K562 (cell line): Measurements from ENCODE around the gene MMP28. TPM values are rescaled to one million over a fixed set of nuclear protein-coding genes. Genes with fewer than 3 reads are reported as not detected.

Source experiments
- ATAC-seq: fragments of 200-7000 bp; cut with Tn5 transposase; 3 replicates; pipeline ENCODE4 v1.9.1; 2020; ENCODE audit warnings: moderate library complexity
- BruUV-seq: library from RNA; stranded (reverse); fragments of 400-500 nt; replicated peaks from 2 replicates; lab custom pipeline; 2021; lab: Mats Ljungman, UMichigan
- CTCF ChIA-PET: fragments of 300-600 bp; formaldehyde crosslinking; extraction: SDS; loops from one replicate; lab custom pipeline; 2021; ENCODE audit warnings: low intra/inter-chr PET ratio; lab: Yijun Ruan, JAX
- POLR2A ChIA-PET: fragments of 300-600, 350-650 bp; sonication (Branson Sonifier 250); formaldehyde crosslinking; extraction: SDS; loops from one replicate; lab custom pipeline; 2021; ENCODE audit warnings: antibody characterized with exemption, inconsistent platforms; lab: Yijun Ruan, JAX
- DNase-seq, 4 experiments: peaks; one replicate each; pipeline versions ENCODE4 v3.0.0 to v3.0.0-alpha.2; 2011 to 2018; ENCODE audit warnings: low spot score in 3 of 4, mixed read lengths in 3 of 4; ENCODE audit errors: extremely low read depth in 1 of 4
- FAIRE-seq: peaks from 2 replicates; lab custom pipeline; 2011; peaks lifted over from hg19 to GRCh38; lab: Jason Lieb, UNC
- H2AFZ ChIP-seq: 2 replicates; pipeline ENCODE4 v1.6.0; 2011; ENCODE audit warnings: low read depth, low read length, control low read depth, inconsistent platforms
- H3K27ac ChIP-seq: fragments of 200-600 bp; 3 replicates; pipeline ENCODE4 v1.8.0; 2011; ENCODE audit warnings: low read depth, mild to moderate bottlenecking, control low read depth, inconsistent platforms, low read length, moderate library complexity, mixed read lengths; ENCODE audit errors: extremely low read depth
- H3K27me3 ChIP-seq, 2 experiments: fragments of 300-600 bp in 1 of 2; 2 replicates in 1 of 2; 3 replicates in 1 of 2; pipeline versions ENCODE4 v1.6.0 to v1.8.0; 2011; ENCODE audit warnings: inconsistent platforms in 2 of 2, low read length in 2 of 2, mild to moderate bottlenecking in 1 of 2, mixed read lengths in 1 of 2, moderate library complexity in 1 of 2; ENCODE audit not compliant: control insufficient read depth in 2 of 2, insufficient read depth in 2 of 2
- H3K36me3 ChIP-seq: fragments of 300-600 bp; 3 replicates; pipeline ENCODE4 v1.8.0; 2011; ENCODE audit warnings: mild to moderate bottlenecking, low read length, inconsistent platforms; ENCODE audit not compliant: control insufficient read depth, insufficient read depth
- H3K4me1 ChIP-seq, 2 experiments: fragments of 200-600 bp in 1 of 2; replicated peaks in 1 of 2; 2 replicates in 1 of 2; 3 replicates in 1 of 2; pipeline versions ENCODE4 v1.5.1 to v1.8.0; 2011; ENCODE audit warnings: inconsistent platforms in 2 of 2, low read length in 2 of 2, mild to moderate bottlenecking in 1 of 2, mixed read lengths in 1 of 2, moderate library complexity in 1 of 2; ENCODE audit not compliant: control insufficient read depth in 2 of 2, insufficient read depth in 2 of 2
- H3K4me2 ChIP-seq: 2 replicates; pipeline ENCODE4 v1.6.1; 2011; ENCODE audit warnings: low read length, control low read depth, inconsistent platforms, mixed read lengths; ENCODE audit not compliant: insufficient read depth
- H3K4me3 ChIP-seq: fragments of 200-600 bp; sonication (generic), shearing (Covaris generic); 2 replicates; pipeline ENCODE4 v1.5.1; 2016; ENCODE audit warnings: control low read depth, inconsistent platforms
- H3K79me2 ChIP-seq: fragments of 200-600 bp; 3 replicates; pipeline ENCODE4 v1.8.0; 2011; ENCODE audit warnings: low read length, inconsistent platforms; ENCODE audit not compliant: control insufficient read depth, insufficient read depth
- H3K9ac ChIP-seq, 2 experiments: 2 replicates each; pipeline versions ENCODE4 v1.6.0 to v1.6.1; 2011; ENCODE audit warnings: low read depth in 2 of 2, low read length in 2 of 2, control low read depth in 1 of 2, inconsistent platforms in 1 of 2, mild to moderate bottlenecking in 1 of 2, mixed read lengths in 1 of 2; ENCODE audit not compliant: insufficient read depth in 1 of 2
- H3K9me1 ChIP-seq: one replicate; pipeline ENCODE4 v1.6.0; 2011; ENCODE audit warnings: inconsistent platforms, mild to moderate bottlenecking, low read length, moderate library complexity; ENCODE audit not compliant: control insufficient read depth, insufficient read depth
- H3K9me3 ChIP-seq: replicated peaks from 2 replicates; pipeline ENCODE4 v1.5.1; 2011; ENCODE audit warnings: low read depth, low read length, inconsistent platforms; ENCODE audit not compliant: control insufficient read depth, insufficient read depth
- H4K20me1 ChIP-seq: replicated peaks from 2 replicates; pipeline ENCODE4 v1.6.1; 2011; ENCODE audit warnings: low read length, inconsistent platforms, mixed read lengths; ENCODE audit not compliant: control insufficient read depth, insufficient read depth
- CREB3L1 ChIP-seq: fragments of 450-650 bp; IDR thresholded peaks from 2 replicates; pipeline ENCODE4 v1.6.1; 2014; ENCODE audit warnings: low read depth, mild to moderate bottlenecking, moderate library complexity, borderline replicate concordance
- E2F1 ChIP-seq: sonication (generic); formaldehyde crosslinking; IDR thresholded peaks from 2 replicates; pipeline ENCODE4 v1.8.1; 2023; ENCODE audit warnings: mild to moderate bottlenecking, missing genetic modification reagents, moderate library complexity
- HMG20A ChIP-seq: fragments of 450-650 bp; formaldehyde crosslinking; conservative IDR thresholded peaks from 2 replicates; pipeline ENCODE4 v1.4.0; 2020; ENCODE audit warnings: mild to moderate bottlenecking, mixed read lengths
- MEF2D ChIP-seq: conservative IDR thresholded peaks from 2 replicates; pipeline ENCODE4 v1.6.1; 2016; ENCODE audit warnings: low read depth, missing genetic modification characterization, missing compliant biosample characterization
- NRF1 ChIP-seq, 2 experiments: fragments of 450-650 bp; IDR thresholded peaks in 1 of 2; conservative IDR thresholded peaks in 1 of 2; 2 replicates each; pipeline ENCODE4 v1.6.1; 2014; ENCODE audit warnings: mild to moderate bottlenecking in 2 of 2
- SMAD4 ChIP-seq: fragments of 250-450 bp; sonication (Bioruptor Pico); conservative IDR thresholded peaks from 2 replicates; pipeline ENCODE4 v1.8.0; 2021; ENCODE audit warnings: inconsistent platforms, mild to moderate bottlenecking, moderate library complexity
- SNRNP70 ChIP-seq: fragments of 200-400 bp; formaldehyde crosslinking; optimal IDR thresholded peaks from 2 replicates; pipeline ENCODE3; 2017; ENCODE audit warnings: low read depth, low read length
- TEAD2 ChIP-seq: fragments of 450-650 bp; IDR thresholded peaks from 2 replicates; pipeline ENCODE4 v1.6.1; 2016; ENCODE audit warnings: missing genetic modification characterization, control low read depth, missing compliant biosample characterization
- TFAP4 ChIP-seq: sonication (generic); formaldehyde crosslinking; IDR thresholded peaks from 2 replicates; pipeline ENCODE4 v1.8.0; 2022; ENCODE audit warnings: missing genetic modification reagents, mild to moderate bottlenecking, moderate library complexity, borderline replicate concordance
- TRIM25 ChIP-seq: fragments of 450-650 bp; IDR thresholded peaks from 2 replicates; pipeline ENCODE4 v1.7.0; 2016; ENCODE audit warnings: borderline replicate concordance
- ZNF124 ChIP-seq: sonication (generic); formaldehyde crosslinking; IDR thresholded peaks from 2 replicates; pipeline ENCODE4 v1.8.1; 2022; ENCODE audit warnings: missing genetic modification reagents
- ZNF217 ChIP-seq: sonication (generic); formaldehyde crosslinking; IDR thresholded peaks from 2 replicates; pipeline ENCODE4 v1.8.0; 2022; ENCODE audit warnings: mild to moderate bottlenecking, missing genetic modification reagents
- ZNF224 ChIP-seq: sonication (generic); formaldehyde crosslinking; IDR thresholded peaks from 2 replicates; pipeline ENCODE4 v1.8.0; 2022; ENCODE audit warnings: mild to moderate bottlenecking, missing genetic modification reagents
- ZNF311 ChIP-seq: fragments of 250-450 bp; sonication (Bioruptor Pico); IDR thresholded peaks from 2 replicates; pipeline ENCODE4 v1.4.0; 2020; ENCODE audit warnings: mild to moderate bottlenecking, moderate library complexity
- ZNF444 ChIP-seq: fragments of 250-450 bp; sonication (Bioruptor Pico); IDR thresholded peaks from 2 replicates; pipeline ENCODE4 v1.4.0; 2020; ENCODE audit warnings: mild to moderate bottlenecking, moderate library complexity
- ZNF586 ChIP-seq: fragments of 450-650 bp; formaldehyde crosslinking; conservative IDR thresholded peaks from 2 replicates; pipeline ENCODE4 v1.4.0; 2020; ENCODE audit warnings: mild to moderate bottlenecking, moderate library complexity
- ZNF766 ChIP-seq: fragments of 200-800 bp; sonication (Bioruptor generic); conservative IDR thresholded peaks from 2 replicates; pipeline ENCODE4 v1.6.1; 2016; ENCODE audit warnings: missing genetic modification characterization, missing compliant biosample characterization
- WGBS: fragments of 100-300 bp; shearing (Covaris generic); methylation state at CpG from one replicate; pipeline ENCODE4 v1.1.6; 2016; ENCODE audit warnings: low coverage, mixed read lengths; ENCODE audit not compliant: insufficient coverage; ENCODE audit errors: missing lambda C conversion rate; 5-methylcytosine and 5-hydroxymethylcytosine counted together
- in situ Hi-C: fragments of 300-500 bp; cut with MboI; formaldehyde crosslinking; loops from 4 replicates; pipeline ENCODE4 v1.15.0; 2018; ENCODE audit warnings: inconsistent platforms, mixed read lengths
- intact Hi-C: fragments of 100-400 bp; cut with micrococcal nuclease; formaldehyde crosslinking; loops from 2 replicates; pipeline ENCODE4 v1.14.2; 2022
- polyA plus RNA-seq, 8 experiments: library from polyadenylated mRNA; depleted of rRNA in 4 of 8; stranded (reverse) in 5 of 8; unstranded in 3 of 8; fragments of >200 nt; fragmentation: Nextera tagmentation in 2 of 8; fragmentation: Illumina TruSeq in 1 of 8; extraction: Ambion mirVana in 2 of 8; extraction: Trizol in 1 of 8; gene quantifications; 2 replicates each; pipeline versions ENCODE4 v1.2.1 to v1.2.3, GENCODE V29; 2011 to 2014; ENCODE audit warnings: inconsistent platforms in 1 of 8, missing spikeins in 1 of 8
- total RNA-seq, 7 experiments: library from RNA; depleted of rRNA in 6 of 7; stranded (reverse); fragments of >200 nt in 6 of 7; fragmentation: Illumina TruSeq in 2 of 7; extraction: Trizol in 2 of 7; gene quantifications; 2 replicates each; pipeline versions ENCODE4 v1.2.1 to v1.2.3, GENCODE V29; 2011 to 2021; ENCODE audit warnings: low replicate concordance in 1 of 7

Gene MMP28
- total and polyA plus RNA-seq, 9 of the 15 experiments (the other 6 are each of a cell fraction or from before 2014, with no cell fraction given): not detected

GRCh38 chr17:35841505-35841904 is 46.1 kb upstream of the MMP28 start (continued):
- TF ChIP-seq TFAP4 (CRISPR knock-in tag) (no peak), SMAD4 (no peak), ZNF311 (CRISPR knock-in tag) (no peak), E2F1 (no peak), TEAD2 (no peak), CREB3L1 (no peak), SNRNP70 (no peak)

GRCh38 chr17:35841101-35841500 is 45.7 kb upstream of the MMP28 start:
- Histone ChIP-seq H2AFZ (no peak overlapping the region), H3K27ac (no peak overlapping the region), H3K4me2 (no peak overlapping the region), H3K36me3 (peaks cover 90% of the 10 kb centered on the region), H3K79me2 (no peaks in the 10 kb centered on the region), H3K9me1 (no peaks in the 10 kb centered on the region), H3K27me3 (no peaks in the 10 kb centered on the region), H3K9me3 (no peaks in the 10 kb centered on the region), H3K4me1 (no peaks in the 10 kb centered on the region), H3K9ac (no peak overlapping the region), H4K20me1 (no peaks in the 10 kb centered on the region), H3K4me3 (no peak overlapping the region)
- FAIRE-seq: no peak
- CTCF ChIA-PET: no interaction called here
- no peak for ATAC-seq
- no peak for DNase-seq
- intact Hi-C loops: loop anchor here (10.0 kb wide), 1 partner anchor 234 kb away; no protein-coding TSS in a partner anchor
- no TSS peak for BruUV-seq
- in situ Hi-C loops: no loop called here
- POLR2A ChIA-PET: interaction anchor here (0.6 to 1.3 kb wide), 2 partner anchors 9 to 248 kb away, joined by 3 to 4 read pairs; no protein-coding TSS in a partner anchor
- WGBS: 76% methylated on average over 3 of the region's 3 CpGs
- TF ChIP-seq ZNF224 (CRISPR knock-in tag) (no peak), ZNF124 (CRISPR knock-in tag) (no peak), ZNF444 (CRISPR knock-in tag) (no peak), NRF1 (conservative IDR thresholded peaks at IDR 0.05 in 1 of 2, IDR thresholded peaks at IDR 0.05 in 1 of 2) (no peak), HMG20A (CRISPR knock-in tag) (no peak), MEF2D (tag) (no peak), TRIM25 (no peak), ZNF766 (no peak), ZNF586 (CRISPR knock-in tag) (no peak), ZNF217 (CRISPR knock-in tag) (no peak)
